ENCODE data around the gene DYNC1I1.

GRCh38 chr7:96033009-96033598 is 260.8 kb downstream of the DYNC1I1 start:
- no peak for TF ChIP-seq CTCF (conservative IDR thresholded peaks at IDR 0.05)
- TF ChIP-seq ZFX (IDR thresholded peaks at IDR 0.05) = no peak
